ENCODE data around the gene GAS1. TPM values are rescaled to one million over a fixed set of nuclear protein-coding genes. Genes with fewer than 3 reads are reported as not detected.

GAS1 gene
- total RNA-seq, 1 donor from 2014 or later = 11.0 TPM

- peaks cover 37% of the 10 kb centered on the region for H3K4me1 ChIP-seq
- peaks cover 19% of the 10 kb centered on the region for H3K27me3 ChIP-seq (ENCODE audit: low read depth)
- DNase-seq = no peak
- no peaks in the 10 kb centered on the region for H3K36me3 ChIP-seq
- peak overlapping the region; percentile 91 for H3K4me3 ChIP-seq
- TF ChIP-seq CTCF (IDR thresholded peaks at IDR 0.05; ENCODE audit: borderline replicate concordance) = no peak
- intact Hi-C loops (cut with micrococcal nuclease) = no loop called here
- H3K27ac ChIP-seq (replicated peaks) = peak overlapping the region; percentile 97
- no peaks in the 10 kb centered on the region for H3K9me3 ChIP-seq (replicated peaks)
Measured at GRCh38 chr9:86944796-86945727, 2.2 kb downstream of the GAS1 start.

- Histone ChIP-seq H3K27ac (replicated peaks) (peak overlapping the region; percentile 56), H3K9me3 (replicated peaks) (no peaks in the 10 kb centered on the region), H3K36me3 (no peaks in the 10 kb centered on the region), H3K4me1 (peaks cover 27% of the 10 kb centered on the region), H3K27me3 (ENCODE audit: low read depth) (peaks cover 34% of the 10 kb centered on the region), H3K4me3 (peak overlapping the region; percentile 91)
- intact Hi-C loops (cut with micrococcal nuclease) = no loop called here
- TF ChIP-seq CTCF (IDR thresholded peaks at IDR 0.05; ENCODE audit: borderline replicate concordance) = no peak
- DNase-seq = no peak
Measured at GRCh38 chr9:86943201-86944113, 3.8 kb downstream of the GAS1 start.

DNA sequence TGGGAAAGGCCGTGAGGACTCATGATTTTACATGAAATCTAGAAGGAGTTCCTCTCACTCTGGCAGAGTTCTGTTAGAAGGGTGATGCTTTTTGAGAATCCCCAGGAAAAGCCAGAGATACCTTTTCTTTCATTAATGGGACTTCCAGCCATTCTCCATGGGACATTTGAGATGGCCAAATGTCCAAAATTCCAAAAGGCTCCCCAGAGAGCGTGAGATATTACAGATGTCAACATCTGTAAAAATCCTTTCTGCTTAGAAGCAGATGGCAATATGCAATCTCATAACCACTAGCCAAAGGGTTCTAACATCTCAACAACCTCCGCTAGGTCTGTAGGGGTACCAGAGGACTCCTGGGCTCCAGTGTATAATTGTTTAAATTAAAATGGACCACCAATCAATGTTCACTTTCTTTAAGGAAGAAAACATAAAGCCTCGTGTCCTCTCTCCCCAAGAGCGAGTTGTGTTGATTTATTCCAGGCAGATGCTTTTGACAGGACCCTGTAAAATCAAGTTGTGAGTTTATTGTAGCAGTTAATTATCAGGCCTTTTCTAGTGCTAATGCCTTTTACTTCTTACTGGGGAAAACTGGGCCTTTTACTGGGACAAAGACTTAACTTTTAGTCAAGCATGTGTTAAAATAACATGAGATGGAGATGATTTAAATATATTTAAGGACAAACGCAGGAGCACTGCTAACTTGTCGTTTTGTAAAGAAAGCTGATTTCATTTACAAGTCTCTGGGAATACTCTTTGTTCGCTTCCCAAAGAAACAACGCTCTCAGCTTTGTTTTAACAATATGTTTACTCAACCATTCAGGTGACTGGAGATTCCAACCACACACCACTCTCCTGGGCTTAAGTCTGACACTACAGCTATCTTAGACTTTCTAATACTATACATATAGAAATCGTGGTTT lies 4.8 kb downstream of the GAS1 start:
- no peak overlapping the region for H3K4me3 ChIP-seq
- H3K4me1 ChIP-seq = peaks cover 27% of the 10 kb centered on the region
- no peaks in the 10 kb centered on the region for H3K9me3 ChIP-seq (replicated peaks)
- peaks cover 39% of the 10 kb centered on the region for H3K27me3 ChIP-seq (ENCODE audit: low read depth)
- intact Hi-C loops (cut with micrococcal nuclease) = no loop called here
- no peak for TF ChIP-seq CTCF (IDR thresholded peaks at IDR 0.05; ENCODE audit: borderline replicate concordance)
- no peak for DNase-seq
- H3K36me3 ChIP-seq = no peaks in the 10 kb centered on the region
- peak overlapping the region; percentile 56 for H3K27ac ChIP-seq (replicated peaks)

DNA sequence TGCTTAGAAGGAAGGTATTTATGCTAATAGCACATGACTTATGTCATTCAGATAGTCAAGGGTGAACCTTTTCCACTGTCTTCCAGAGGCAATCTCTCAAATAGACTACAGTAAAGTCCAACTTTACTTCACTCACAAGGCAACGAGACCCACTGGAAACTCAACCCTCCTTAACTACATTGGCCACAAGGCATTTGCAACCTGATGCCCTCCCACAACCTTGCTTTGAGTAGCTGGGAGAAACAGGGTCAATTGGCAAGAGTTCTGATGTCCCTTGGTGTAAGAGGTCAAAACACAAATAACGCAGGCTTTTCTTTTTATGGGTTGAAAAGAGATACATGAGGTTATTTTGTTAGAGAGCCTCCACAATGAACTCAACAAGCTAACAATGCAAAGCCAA lies 6.1 kb downstream of the GAS1 start:
- Histone ChIP-seq H3K27ac (replicated peaks) (no peak overlapping the region), H3K9me3 (replicated peaks) (no peaks in the 10 kb centered on the region), H3K27me3 (ENCODE audit: low read depth) (peaks cover 39% of the 10 kb centered on the region), H3K36me3 (no peaks in the 10 kb centered on the region), H3K4me3 (no peak overlapping the region), H3K4me1 (peaks cover 20% of the 10 kb centered on the region)
- no peak for DNase-seq
- TF ChIP-seq CTCF (IDR thresholded peaks at IDR 0.05; ENCODE audit: borderline replicate concordance) = no peak
- intact Hi-C loops (cut with micrococcal nuclease) = no loop called here

DNA sequence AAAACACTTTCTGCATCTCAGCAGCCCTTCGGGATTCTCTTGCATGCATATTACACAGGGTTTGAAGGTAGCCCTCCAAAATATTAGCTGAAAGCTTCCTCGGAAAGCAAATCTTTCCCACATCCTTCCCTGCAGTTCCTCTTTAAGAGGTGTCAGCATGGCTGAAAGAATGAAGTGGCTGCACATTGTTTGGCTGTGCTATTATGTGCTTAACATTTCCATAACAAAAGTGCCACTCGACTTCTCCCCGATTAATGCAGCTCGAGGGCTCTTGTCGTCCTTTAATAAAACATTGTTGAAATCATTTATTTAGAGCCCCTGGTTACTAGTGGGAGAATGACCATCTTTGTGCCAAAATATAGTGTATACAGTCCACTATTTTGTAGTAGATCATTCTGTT lies 6.5 kb downstream of the GAS1 start:
- Histone ChIP-seq H3K4me3 (no peak overlapping the region), H3K9me3 (replicated peaks) (no peaks in the 10 kb centered on the region), H3K27me3 (ENCODE audit: low read depth) (peaks cover 39% of the 10 kb centered on the region), H3K4me1 (peaks cover 18% of the 10 kb centered on the region), H3K27ac (replicated peaks) (no peak overlapping the region), H3K36me3 (no peaks in the 10 kb centered on the region)
- DNase-seq = no peak
- intact Hi-C loops (cut with micrococcal nuclease) = no loop called here
- TF ChIP-seq CTCF (IDR thresholded peaks at IDR 0.05; ENCODE audit: borderline replicate concordance) = no peak

Measured in left ventricle myocardium inferior (tissue), 1 donor.